ENCODE measurements around the gene INHA. TPM values are rescaled to one million over a fixed set of nuclear protein-coding genes. Genes with fewer than 3 reads are reported as not detected.

Gene INHA
- total RNA-seq, 1 donor from 2014 or later: under 0.01 TPM

GRCh38 chr2:219538956-219539788, 32.9 kb upstream of the INHA start:
- no peaks in the 10 kb centered on the region for H3K27me3 ChIP-seq (ENCODE audit: control insufficient read depth, insufficient read depth, low read length)
- no peak for TF ChIP-seq CTCF (IDR thresholded peaks at IDR 0.05; ENCODE audit: insufficient read depth, low read length, severe bottlenecking)
- no peak overlapping the region for H3K4me3 ChIP-seq (ENCODE audit: low read depth, low read length)
- peaks cover 25% of the 10 kb centered on the region for H3K36me3 ChIP-seq (ENCODE audit: control insufficient read depth, insufficient read depth, low read length)
- DNase-seq (ENCODE audit: low read depth) (no peak), FAIRE-seq (no peak)

GRCh38 chr2:219539926-219540678, 32.0 kb upstream of the INHA start:
- no peaks in the 10 kb centered on the region for H3K27me3 ChIP-seq (ENCODE audit: control insufficient read depth, insufficient read depth, low read length)
- peak; percentile 7 for FAIRE-seq
- no peak for TF ChIP-seq CTCF (IDR thresholded peaks at IDR 0.05; ENCODE audit: insufficient read depth, low read length, severe bottlenecking)
- peaks cover 25% of the 10 kb centered on the region for H3K36me3 ChIP-seq (ENCODE audit: control insufficient read depth, insufficient read depth, low read length)
- no peak for DNase-seq (ENCODE audit: low read depth)
- H3K4me3 ChIP-seq (ENCODE audit: low read depth, low read length): no peak overlapping the region

- Histone ChIP-seq H3K27me3 (ENCODE audit: control insufficient read depth, insufficient read depth, low read length) (no peaks in the 10 kb centered on the region), H3K4me3 (ENCODE audit: low read depth, low read length) (no peak overlapping the region), H3K36me3 (ENCODE audit: control insufficient read depth, insufficient read depth, low read length) (peaks cover 25% of the 10 kb centered on the region)
- DNase-seq (ENCODE audit: low read depth) (no peak), FAIRE-seq (no peak)
- TF ChIP-seq CTCF (IDR thresholded peaks at IDR 0.05; ENCODE audit: insufficient read depth, low read length, severe bottlenecking): no peak
These were observed 31.2 kb upstream of the INHA start for GRCh38 chr2:219540784-219541504.

GRCh38 chr2:219541611-219542180, 30.4 kb upstream of the INHA start:
- H3K27me3 ChIP-seq (ENCODE audit: control insufficient read depth, insufficient read depth, low read length): no peaks in the 10 kb centered on the region
- peaks cover 25% of the 10 kb centered on the region for H3K36me3 ChIP-seq (ENCODE audit: control insufficient read depth, insufficient read depth, low read length)
- FAIRE-seq (no peak), DNase-seq (ENCODE audit: low read depth) (peak; percentile 72)
- peak overlapping the region; percentile 82 for H3K4me3 ChIP-seq (ENCODE audit: low read depth, low read length)
- peak; percentile 85 for TF ChIP-seq CTCF (IDR thresholded peaks at IDR 0.05; ENCODE audit: insufficient read depth, low read length, severe bottlenecking)

GRCh38 chr2:219542931-219543595, 29.0 kb upstream of the INHA start:
- Histone ChIP-seq H3K27me3 (ENCODE audit: control insufficient read depth, insufficient read depth, low read length) (no peaks in the 10 kb centered on the region), H3K4me3 (ENCODE audit: low read depth, low read length) (peak overlapping the region; percentile 82), H3K36me3 (ENCODE audit: control insufficient read depth, insufficient read depth, low read length) (peaks cover 25% of the 10 kb centered on the region)
- TF ChIP-seq CTCF (IDR thresholded peaks at IDR 0.05; ENCODE audit: insufficient read depth, low read length, severe bottlenecking): no peak
- FAIRE-seq (no peak), DNase-seq (ENCODE audit: low read depth) (no peak)
